ENCODE measurements around the gene PSAP. TPM values are rescaled to one million over a fixed set of nuclear protein-coding genes. Genes with fewer than 3 reads are reported as not detected.

Gene PSAP
- total and polyA plus RNA-seq, 2 experiments from 2014 or later = 151 to 391 TPM

DNA sequence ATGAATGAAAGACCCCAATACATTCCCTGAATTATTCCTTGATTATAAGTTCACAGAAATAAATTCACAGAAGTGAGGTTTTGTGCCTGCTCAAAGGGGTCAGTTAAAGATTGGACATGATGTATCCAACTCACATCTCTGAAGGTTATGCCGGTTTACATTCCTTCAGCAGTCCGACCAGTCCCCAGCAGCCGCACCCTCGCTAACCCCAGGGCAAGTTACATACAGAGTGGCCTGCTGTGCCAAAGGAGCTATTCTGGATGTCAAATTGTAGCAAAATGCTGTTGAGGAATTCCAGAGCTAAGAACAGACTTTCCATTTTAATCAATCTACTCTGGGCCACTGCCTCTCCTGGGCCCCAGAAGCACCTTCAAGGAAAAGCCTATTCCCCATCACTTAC lies 20.3 kb downstream of the PSAP start (continued):
- TF ChIP-seq CREB1 (CRISPR knock-in tag; IDR thresholded peaks at IDR 0.05; ENCODE audit: low read depth) (no peak), NANOG (IDR thresholded peaks at IDR 0.05; ENCODE audit: borderline replicate concordance) (no peak)

DNA sequence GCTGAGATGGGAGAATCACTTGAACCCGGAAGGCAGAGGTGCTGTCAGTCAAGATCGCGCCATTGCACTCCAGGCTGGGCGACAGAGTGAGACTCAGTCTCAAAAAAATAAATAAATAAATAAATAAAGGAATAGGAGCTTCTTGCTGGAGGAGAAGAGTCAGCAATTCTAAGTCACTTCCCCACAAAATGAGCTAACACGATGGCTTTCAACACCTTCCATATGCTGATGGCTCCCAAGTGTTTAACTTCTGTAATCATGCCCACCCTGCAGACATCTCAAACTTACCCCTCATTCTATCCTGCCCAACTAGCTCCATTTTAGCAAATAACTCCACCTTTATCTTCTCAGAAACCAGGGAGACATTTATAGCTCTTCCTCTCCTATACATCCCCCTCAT lies 21.2 kb downstream of the PSAP start:
- ATAC-seq (no peak), DNase-seq (ENCODE audit: low spot score) (no peak)
- Mint-ChIP-seq H3K4me3 (no peak overlapping the region), H3K4me1 (no peaks in the 10 kb centered on the region; the same call in 2 of the 3 replicates), H3K9me3 (no peaks in the 10 kb centered on the region), H3K27me3 (ENCODE audit: insufficient read depth, low read depth, poor library complexity) (no peaks in the 10 kb centered on the region), H3K27ac (no peak overlapping the region), H3K36me3 (ENCODE audit: low read depth) (peaks cover 71% of the 10 kb centered on the region)
- Histone ChIP-seq H4K20me1 (replicated peaks; ENCODE audit: insufficient read depth) (peaks cover 42% of the 10 kb centered on the region), H3K4me1 (ENCODE audit: insufficient read depth) (peaks cover under 1% of the 10 kb centered on the region; the same call in 1 of the 2 replicates), H3K36me3 (ENCODE audit: insufficient read depth) (peaks cover 61% of the 10 kb centered on the region), H3K4me3 (no peak overlapping the region), H3K9me2 (ENCODE audit: insufficient read depth) (no peaks in the 10 kb centered on the region), H3K27ac (ENCODE audit: low read depth) (no peak overlapping the region), H3K4me2 (no peak overlapping the region), H3F3A (replicated peaks; ENCODE audit: low read depth) (no peaks in the 10 kb centered on the region), H2AFZ (no peak overlapping the region), H3K27me3 (ENCODE audit: insufficient read depth) (no peaks in the 10 kb centered on the region), H3K79me2 (replicated peaks; ENCODE audit: insufficient read depth) (peaks cover 37% of the 10 kb centered on the region)
- TF ChIP-seq EZH2phosphoT487 (IDR thresholded peaks at IDR 0.05; ENCODE audit: unreplicated experiment) = no peak
- TF ChIP-seq EZH2 (IDR thresholded peaks at IDR 0.05; ENCODE audit: low read depth, unreplicated experiment) = no peak
- TF ChIP-seq POLR2AphosphoS5 (IDR thresholded peaks at IDR 0.05; ENCODE audit: low read depth) = no peak
- TF ChIP-seq NANOG (IDR thresholded peaks at IDR 0.05; ENCODE audit: borderline replicate concordance) = no peak
- TF ChIP-seq, protein P1, sequence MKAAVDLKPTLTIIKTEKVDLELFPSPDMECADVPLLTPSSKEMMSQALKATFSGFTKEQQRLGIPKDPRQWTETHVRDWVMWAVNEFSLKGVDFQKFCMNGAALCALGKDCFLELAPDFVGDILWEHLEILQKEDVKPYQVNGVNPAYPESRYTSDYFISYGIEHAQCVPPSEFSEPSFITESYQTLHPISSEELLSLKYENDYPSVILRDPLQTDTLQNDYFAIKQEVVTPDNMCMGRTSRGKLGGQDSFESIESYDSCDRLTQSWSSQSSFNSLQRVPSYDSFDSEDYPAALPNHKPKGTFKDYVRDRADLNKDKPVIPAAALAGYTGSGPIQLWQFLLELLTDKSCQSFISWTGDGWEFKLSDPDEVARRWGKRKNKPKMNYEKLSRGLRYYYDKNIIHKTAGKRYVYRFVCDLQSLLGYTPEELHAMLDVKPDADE (IDR thresholded peaks at IDR 0.05) = no peak
- no peak for TF ChIP-seq JUNB (IDR thresholded peaks at IDR 0.05; ENCODE audit: unreplicated experiment)
- TF ChIP-seq, protein P2, sequence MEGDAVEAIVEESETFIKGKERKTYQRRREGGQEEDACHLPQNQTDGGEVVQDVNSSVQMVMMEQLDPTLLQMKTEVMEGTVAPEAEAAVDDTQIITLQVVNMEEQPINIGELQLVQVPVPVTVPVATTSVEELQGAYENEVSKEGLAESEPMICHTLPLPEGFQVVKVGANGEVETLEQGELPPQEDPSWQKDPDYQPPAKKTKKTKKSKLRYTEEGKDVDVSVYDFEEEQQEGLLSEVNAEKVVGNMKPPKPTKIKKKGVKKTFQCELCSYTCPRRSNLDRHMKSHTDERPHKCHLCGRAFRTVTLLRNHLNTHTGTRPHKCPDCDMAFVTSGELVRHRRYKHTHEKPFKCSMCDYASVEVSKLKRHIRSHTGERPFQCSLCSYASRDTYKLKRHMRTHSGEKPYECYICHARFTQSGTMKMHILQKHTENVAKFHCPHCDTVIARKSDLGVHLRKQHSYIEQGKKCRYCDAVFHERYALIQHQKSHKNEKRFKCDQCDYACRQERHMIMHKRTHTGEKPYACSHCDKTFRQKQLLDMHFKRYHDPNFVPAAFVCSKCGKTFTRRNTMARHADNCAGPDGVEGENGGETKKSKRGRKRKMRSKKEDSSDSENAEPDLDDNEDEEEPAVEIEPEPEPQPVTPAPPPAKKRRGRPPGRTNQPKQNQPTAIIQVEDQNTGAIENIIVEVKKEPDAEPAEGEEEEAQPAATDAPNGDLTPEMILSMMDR (conservative IDR thresholded peaks at IDR 0.05; ENCODE audit: low read depth in 2 of 2) = no peak
- TF ChIP-seq CREB1 (CRISPR knock-in tag; IDR thresholded peaks at IDR 0.05; ENCODE audit: low read depth) = no peak
- TF ChIP-seq ZNF331 (CRISPR knock-in tag; IDR thresholded peaks at IDR 0.05; ENCODE audit: low read depth) = no peak
- TF ChIP-seq, protein P3, sequence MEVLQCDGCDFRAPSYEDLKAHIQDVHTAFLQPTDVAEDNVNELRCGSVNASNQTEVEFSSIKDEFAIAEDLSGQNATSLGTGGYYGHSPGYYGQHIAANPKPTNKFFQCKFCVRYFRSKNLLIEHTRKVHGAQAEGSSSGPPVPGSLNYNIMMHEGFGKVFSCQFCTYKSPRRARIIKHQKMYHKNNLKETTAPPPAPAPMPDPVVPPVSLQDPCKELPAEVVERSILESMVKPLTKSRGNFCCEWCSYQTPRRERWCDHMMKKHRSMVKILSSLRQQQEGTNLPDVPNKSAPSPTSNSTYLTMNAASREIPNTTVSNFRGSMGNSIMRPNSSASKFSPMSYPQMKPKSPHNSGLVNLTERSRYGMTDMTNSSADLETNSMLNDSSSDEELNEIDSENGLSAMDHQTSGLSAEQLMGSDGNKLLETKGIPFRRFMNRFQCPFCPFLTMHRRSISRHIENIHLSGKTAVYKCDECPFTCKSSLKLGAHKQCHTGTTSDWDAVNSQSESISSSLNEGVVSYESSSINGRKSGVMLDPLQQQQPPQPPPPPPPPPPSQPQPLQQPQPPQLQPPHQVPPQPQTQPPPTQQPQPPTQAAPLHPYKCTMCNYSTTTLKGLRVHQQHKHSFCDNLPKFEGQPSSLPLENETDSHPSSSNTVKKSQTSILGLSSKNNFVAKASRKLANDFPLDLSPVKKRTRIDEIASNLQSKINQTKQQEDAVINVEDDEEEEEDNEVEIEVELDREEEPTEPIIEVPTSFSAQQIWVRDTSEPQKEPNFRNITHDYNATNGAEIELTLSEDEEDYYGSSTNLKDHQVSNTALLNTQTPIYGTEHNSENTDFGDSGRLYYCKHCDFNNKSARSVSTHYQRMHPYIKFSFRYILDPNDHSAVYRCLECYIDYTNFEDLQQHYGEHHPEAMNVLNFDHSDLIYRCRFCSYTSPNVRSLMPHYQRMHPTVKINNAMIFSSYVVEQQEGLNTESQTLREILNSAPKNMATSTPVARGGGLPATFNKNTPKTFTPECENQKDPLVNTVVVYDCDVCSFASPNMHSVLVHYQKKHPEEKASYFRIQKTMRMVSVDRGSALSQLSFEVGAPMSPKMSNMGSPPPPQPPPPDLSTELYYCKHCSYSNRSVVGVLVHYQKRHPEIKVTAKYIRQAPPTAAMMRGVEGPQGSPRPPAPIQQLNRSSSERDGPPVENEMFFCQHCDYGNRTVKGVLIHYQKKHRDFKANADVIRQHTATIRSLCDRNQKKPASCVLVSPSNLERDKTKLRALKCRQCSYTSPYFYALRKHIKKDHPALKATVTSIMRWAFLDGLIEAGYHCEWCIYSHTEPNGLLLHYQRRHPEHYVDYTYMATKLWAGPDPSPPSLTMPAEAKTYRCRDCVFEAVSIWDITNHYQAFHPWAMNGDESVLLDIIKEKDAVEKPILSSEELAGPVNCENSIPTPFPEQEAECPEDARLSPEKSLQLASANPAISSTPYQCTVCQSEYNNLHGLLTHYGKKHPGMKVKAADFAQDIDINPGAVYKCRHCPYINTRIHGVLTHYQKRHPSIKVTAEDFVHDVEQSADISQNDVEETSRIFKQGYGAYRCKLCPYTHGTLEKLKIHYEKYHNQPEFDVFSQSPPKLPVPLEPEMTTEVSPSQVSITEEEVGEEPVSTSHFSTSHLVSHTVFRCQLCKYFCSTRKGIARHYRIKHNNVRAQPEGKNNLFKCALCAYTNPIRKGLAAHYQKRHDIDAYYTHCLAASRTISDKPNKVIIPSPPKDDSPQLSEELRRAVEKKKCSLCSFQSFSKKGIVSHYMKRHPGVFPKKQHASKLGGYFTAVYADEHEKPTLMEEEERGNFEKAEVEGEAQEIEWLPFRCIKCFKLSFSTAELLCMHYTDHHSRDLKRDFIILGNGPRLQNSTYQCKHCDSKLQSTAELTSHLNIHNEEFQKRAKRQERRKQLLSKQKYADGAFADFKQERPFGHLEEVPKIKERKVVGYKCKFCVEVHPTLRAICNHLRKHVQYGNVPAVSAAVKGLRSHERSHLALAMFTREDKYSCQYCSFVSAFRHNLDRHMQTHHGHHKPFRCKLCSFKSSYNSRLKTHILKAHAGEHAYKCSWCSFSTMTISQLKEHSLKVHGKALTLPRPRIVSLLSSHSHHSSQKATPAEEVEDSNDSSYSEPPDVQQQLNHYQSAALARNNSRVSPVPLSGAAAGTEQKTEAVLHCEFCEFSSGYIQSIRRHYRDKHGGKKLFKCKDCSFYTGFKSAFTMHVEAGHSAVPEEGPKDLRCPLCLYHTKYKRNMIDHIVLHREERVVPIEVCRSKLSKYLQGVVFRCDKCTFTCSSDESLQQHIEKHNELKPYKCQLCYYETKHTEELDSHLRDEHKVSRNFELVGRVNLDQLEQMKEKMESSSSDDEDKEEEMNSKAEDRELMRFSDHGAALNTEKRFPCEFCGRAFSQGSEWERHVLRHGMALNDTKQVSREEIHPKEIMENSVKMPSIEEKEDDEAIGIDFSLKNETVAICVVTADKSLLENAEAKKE (CRISPR knock-in tag; IDR thresholded peaks at IDR 0.05) = no peak
- TF ChIP-seq STAT1 (IDR thresholded peaks at IDR 0.05; ENCODE audit: unreplicated experiment) = no peak
- no peak for TF ChIP-seq ZNF114 (CRISPR knock-in tag; IDR thresholded peaks at IDR 0.05)
- TF ChIP-seq, protein P4, sequence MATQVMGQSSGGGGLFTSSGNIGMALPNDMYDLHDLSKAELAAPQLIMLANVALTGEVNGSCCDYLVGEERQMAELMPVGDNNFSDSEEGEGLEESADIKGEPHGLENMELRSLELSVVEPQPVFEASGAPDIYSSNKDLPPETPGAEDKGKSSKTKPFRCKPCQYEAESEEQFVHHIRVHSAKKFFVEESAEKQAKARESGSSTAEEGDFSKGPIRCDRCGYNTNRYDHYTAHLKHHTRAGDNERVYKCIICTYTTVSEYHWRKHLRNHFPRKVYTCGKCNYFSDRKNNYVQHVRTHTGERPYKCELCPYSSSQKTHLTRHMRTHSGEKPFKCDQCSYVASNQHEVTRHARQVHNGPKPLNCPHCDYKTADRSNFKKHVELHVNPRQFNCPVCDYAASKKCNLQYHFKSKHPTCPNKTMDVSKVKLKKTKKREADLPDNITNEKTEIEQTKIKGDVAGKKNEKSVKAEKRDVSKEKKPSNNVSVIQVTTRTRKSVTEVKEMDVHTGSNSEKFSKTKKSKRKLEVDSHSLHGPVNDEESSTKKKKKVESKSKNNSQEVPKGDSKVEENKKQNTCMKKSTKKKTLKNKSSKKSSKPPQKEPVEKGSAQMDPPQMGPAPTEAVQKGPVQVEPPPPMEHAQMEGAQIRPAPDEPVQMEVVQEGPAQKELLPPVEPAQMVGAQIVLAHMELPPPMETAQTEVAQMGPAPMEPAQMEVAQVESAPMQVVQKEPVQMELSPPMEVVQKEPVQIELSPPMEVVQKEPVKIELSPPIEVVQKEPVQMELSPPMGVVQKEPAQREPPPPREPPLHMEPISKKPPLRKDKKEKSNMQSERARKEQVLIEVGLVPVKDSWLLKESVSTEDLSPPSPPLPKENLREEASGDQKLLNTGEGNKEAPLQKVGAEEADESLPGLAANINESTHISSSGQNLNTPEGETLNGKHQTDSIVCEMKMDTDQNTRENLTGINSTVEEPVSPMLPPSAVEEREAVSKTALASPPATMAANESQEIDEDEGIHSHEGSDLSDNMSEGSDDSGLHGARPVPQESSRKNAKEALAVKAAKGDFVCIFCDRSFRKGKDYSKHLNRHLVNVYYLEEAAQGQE (IDR thresholded peaks at IDR 0.05; ENCODE audit: unreplicated experiment) = no peak
